Glutamatergic neuron (in vitro differentiated cells): ENCODE data around the gene SMIM17. TPM values are rescaled to one million over a fixed set of nuclear protein-coding genes. Genes with fewer than 3 reads are reported as not detected.
A peak's percentile ranks its signal among the peaks of the same experiment; 100 is the strongest.

Experiments
- DNase-seq: peaks from one replicate; pipeline ENCODE4 v3.0.0; 2022
- H3K27ac Mint-ChIP-seq: one replicate; pipeline ENCODE4 v1.8.0; 2020; ENCODE audit warnings: mild to moderate bottlenecking, mixed read lengths, inconsistent platforms; ENCODE audit not compliant: unreplicated experiment
- H3K27me3 Mint-ChIP-seq: one replicate; pipeline ENCODE4 v1.8.0; 2020; ENCODE audit warnings: mild to moderate bottlenecking, moderate library complexity, mixed read lengths, inconsistent platforms; ENCODE audit not compliant: unreplicated experiment
- H3K36me3 Mint-ChIP-seq: one replicate; pipeline ENCODE4 v1.8.0; 2020; ENCODE audit warnings: mild to moderate bottlenecking, mixed read lengths, inconsistent platforms; ENCODE audit not compliant: unreplicated experiment
- H3K4me1 Mint-ChIP-seq: one replicate; pipeline ENCODE4 v1.8.0; 2020; ENCODE audit warnings: mild to moderate bottlenecking, low read depth, mixed read lengths, inconsistent platforms; ENCODE audit not compliant: unreplicated experiment
- H3K4me3 Mint-ChIP-seq: one replicate; pipeline ENCODE4 v1.8.0; 2020; ENCODE audit warnings: mild to moderate bottlenecking, mixed read lengths, inconsistent platforms; ENCODE audit not compliant: unreplicated experiment
- H3K9me3 Mint-ChIP-seq: one replicate; pipeline ENCODE4 v1.8.0; 2020; ENCODE audit warnings: mild to moderate bottlenecking, moderate library complexity, mixed read lengths, inconsistent platforms; ENCODE audit not compliant: unreplicated experiment
- total RNA-seq: library from RNA; stranded (reverse); fragmentation: NEBNext Ultra II Directional; extraction: Animal tissue kit (Norgen Biotek cat#: 25700); gene quantifications from one replicate; pipeline ENCODE4 v1.2.1, GENCODE V29; 2021; ENCODE audit not compliant: unreplicated experiment
- TF ChIP-seq, protein P1 (sequence below): fragments of 200-600 bp; sonication (generic); IDR thresholded peaks from one replicate; pipeline ENCODE4 v1.5.0; 2021; ENCODE audit not compliant: partially characterized antibody, unreplicated experiment

Gene SMIM17
- total RNA-seq, 1 donor from 2014 or later = 2.7 TPM

DNA sequence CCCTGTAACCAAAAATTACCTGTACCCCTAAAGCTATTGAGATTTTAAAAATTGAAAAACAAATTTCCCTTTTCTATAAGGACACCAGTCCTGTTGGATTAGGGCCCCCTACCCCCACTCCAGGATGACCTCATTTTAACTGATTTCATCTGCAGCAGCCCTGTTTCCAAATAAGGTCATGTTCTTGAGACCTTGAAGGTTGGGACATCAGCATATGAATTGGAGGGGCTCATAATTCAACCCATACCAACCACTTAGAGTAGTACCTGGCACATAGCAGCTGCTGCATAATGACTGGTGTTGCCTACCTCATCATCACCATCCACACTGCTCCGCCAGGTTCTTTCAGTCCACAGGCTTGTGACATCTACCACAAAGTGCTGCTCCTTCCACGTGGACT, 30.2 kb upstream of the SMIM17 start:
- DNase-seq = no peak
- TF ChIP-seq, protein P1, sequence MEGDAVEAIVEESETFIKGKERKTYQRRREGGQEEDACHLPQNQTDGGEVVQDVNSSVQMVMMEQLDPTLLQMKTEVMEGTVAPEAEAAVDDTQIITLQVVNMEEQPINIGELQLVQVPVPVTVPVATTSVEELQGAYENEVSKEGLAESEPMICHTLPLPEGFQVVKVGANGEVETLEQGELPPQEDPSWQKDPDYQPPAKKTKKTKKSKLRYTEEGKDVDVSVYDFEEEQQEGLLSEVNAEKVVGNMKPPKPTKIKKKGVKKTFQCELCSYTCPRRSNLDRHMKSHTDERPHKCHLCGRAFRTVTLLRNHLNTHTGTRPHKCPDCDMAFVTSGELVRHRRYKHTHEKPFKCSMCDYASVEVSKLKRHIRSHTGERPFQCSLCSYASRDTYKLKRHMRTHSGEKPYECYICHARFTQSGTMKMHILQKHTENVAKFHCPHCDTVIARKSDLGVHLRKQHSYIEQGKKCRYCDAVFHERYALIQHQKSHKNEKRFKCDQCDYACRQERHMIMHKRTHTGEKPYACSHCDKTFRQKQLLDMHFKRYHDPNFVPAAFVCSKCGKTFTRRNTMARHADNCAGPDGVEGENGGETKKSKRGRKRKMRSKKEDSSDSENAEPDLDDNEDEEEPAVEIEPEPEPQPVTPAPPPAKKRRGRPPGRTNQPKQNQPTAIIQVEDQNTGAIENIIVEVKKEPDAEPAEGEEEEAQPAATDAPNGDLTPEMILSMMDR = no peak
- peaks cover 53% of the 10 kb centered on the region for H3K36me3 Mint-ChIP-seq
- H3K4me1 Mint-ChIP-seq = peaks cover 10% of the 10 kb centered on the region
- H3K4me3 Mint-ChIP-seq = no peak overlapping the region
- peaks cover 7% of the 10 kb centered on the region for H3K9me3 Mint-ChIP-seq
- H3K27ac Mint-ChIP-seq = no peak overlapping the region
- no peaks in the 10 kb centered on the region for H3K27me3 Mint-ChIP-seq

DNA sequence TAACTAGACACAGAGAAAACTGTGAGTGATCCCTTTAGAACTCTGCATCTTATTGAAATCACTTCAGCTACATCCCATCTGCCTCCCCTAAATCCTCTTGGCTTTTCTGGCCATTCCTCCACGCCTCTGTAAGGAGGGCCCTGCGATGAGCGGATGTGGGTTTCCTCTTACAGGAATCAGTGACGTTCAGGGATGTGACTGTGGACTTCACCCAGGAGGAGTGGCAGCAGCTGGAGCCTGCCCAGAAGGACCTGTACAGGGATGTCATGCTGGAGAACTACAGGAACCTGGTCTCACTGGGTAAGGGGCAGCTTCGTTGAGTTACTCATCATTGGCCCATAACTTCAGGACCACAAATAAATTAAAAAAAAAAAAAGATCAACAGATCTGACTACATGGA, 29.3 kb upstream of the SMIM17 start:
- Mint-ChIP-seq H3K27ac (no peak overlapping the region), H3K27me3 (no peaks in the 10 kb centered on the region), H3K9me3 (peaks cover 13% of the 10 kb centered on the region), H3K4me1 (peaks cover 10% of the 10 kb centered on the region), H3K36me3 (peaks cover 53% of the 10 kb centered on the region), H3K4me3 (no peak overlapping the region)
- TF ChIP-seq, protein P1 = no peak
- no peak for DNase-seq

DNA sequence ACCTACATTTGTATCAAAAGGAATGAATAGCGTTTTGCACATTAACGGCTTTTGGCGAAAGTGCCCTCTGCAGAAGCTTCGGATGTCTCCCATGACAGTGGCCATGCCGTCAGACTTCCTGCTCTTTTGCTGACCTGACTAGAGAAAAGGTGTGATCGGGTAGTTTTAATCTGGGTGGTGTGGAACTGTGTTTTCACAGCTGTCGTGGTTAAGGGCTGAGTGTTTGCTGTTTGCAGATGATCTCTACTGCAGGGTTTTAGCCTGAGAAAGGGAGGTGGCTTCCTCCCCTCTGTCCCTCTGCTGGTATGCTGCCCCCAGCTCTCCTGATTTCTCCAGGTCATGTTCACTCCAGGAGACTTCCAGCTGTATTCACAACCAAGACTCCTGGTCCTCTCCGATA, 25.4 kb upstream of the SMIM17 start:
- Mint-ChIP-seq H3K9me3 (peaks cover 20% of the 10 kb centered on the region), H3K27ac (no peak overlapping the region), H3K4me3 (peak overlapping the region; percentile 10), H3K4me1 (peaks cover 7% of the 10 kb centered on the region), H3K36me3 (peaks cover 62% of the 10 kb centered on the region), H3K27me3 (peaks cover 4% of the 10 kb centered on the region)
- no peak for DNase-seq
- TF ChIP-seq, protein P1 = no peak

DNA sequence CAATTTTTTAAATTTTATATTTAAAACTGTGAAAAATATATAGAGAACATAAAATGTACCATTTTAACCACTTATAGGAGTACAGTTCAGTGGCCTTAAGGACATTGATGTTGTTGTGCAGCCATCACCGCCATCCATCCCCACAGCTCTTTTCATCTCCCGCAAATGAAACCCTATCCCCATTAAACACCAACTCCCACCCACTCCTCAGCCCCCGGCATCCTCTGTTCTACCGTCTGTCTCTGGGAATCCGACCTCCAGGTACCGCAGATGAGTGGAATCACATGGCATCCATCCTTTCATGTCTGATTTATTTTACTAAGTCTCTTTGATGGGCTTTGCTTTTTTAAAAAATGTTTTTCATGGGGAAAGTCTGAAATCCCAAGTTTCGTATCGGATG, 23.8 kb upstream of the SMIM17 start:
- peaks cover 25% of the 10 kb centered on the region for H3K9me3 Mint-ChIP-seq
- peaks cover 2% of the 10 kb centered on the region for H3K4me1 Mint-ChIP-seq
- H3K36me3 Mint-ChIP-seq = peaks cover 56% of the 10 kb centered on the region
- H3K27me3 Mint-ChIP-seq = peaks cover 4% of the 10 kb centered on the region
- H3K4me3 Mint-ChIP-seq = no peak overlapping the region
- no peak for DNase-seq
- no peak overlapping the region for H3K27ac Mint-ChIP-seq
- TF ChIP-seq, protein P1 = no peak

DNA sequence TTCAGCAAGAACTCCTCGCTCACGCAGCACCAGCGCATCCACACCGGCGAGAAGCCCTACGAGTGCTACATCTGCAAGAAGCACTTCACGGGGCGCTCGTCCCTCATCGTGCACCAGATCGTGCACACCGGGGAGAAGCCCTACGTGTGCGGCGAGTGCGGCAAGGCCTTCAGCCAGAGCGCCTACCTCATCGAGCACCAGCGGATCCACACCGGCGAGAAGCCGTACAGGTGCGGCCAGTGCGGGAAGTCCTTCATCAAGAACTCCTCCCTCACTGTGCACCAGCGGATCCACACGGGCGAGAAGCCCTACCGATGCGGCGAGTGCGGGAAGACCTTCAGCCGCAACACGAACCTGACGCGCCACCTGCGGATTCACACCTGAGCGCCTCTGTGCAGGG, 20.6 kb upstream of the SMIM17 start:
- TF ChIP-seq, protein P1 = no peak
- DNase-seq = no peak
- peaks cover 6% of the 10 kb centered on the region for H3K27me3 Mint-ChIP-seq
- H3K9me3 Mint-ChIP-seq = peaks cover 34% of the 10 kb centered on the region
- H3K36me3 Mint-ChIP-seq = peaks cover 42% of the 10 kb centered on the region
- no peaks in the 10 kb centered on the region for H3K4me1 Mint-ChIP-seq
- H3K4me3 Mint-ChIP-seq = no peak overlapping the region
- H3K27ac Mint-ChIP-seq = no peak overlapping the region
